Hematopoietic multipotent progenitor cell treated with erythropoietin and hydrocortisone succinate and interleukin-3 and kit ligand, for 4 days (in vitro differentiated cells): ENCODE data around the gene CDC42SE1.
A peak's percentile ranks its signal among the peaks of the same experiment; 100 is the strongest.

ENCODE experiments used
- DNase-seq: peaks from one replicate; pipeline ENCODE4 v3.0.0-alpha.2; 2015

The CDC42SE1 gene

GRCh38 chr1:151051356-151052009 is 7.9 kb downstream of the CDC42SE1 start:
- DNase-seq: peak; percentile 45

DNA sequence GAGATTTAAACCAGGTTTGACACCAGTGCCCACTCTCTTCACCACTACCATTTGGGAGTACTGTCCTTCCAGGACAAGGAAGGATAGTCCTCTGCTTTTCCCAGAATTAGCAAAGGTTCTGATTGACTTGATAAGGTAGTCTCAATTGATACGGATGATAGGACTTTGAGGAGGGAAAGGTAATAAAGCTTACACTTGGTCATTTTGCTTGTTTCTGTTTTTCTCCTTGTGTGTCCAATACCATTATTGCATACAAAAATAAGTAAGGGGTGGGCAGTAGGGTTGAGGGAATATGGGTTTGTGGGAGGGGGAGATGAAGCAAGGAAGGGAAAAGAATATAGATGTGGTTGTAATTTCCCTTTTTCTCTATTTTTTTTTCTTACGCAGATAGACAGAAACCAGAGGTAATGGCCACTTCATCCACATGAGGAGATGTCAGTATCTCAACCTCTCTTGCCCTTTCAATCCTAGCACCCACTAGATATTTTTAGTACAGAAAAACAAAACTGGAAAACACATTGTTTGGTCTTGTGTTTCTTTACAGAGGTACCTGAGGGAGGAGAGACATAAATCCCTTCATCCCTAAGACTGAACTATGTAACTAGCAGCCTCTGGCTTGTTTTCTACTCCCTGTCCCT is 9.3 kb downstream of the CDC42SE1 start:
- DNase-seq: no peak

DNA sequence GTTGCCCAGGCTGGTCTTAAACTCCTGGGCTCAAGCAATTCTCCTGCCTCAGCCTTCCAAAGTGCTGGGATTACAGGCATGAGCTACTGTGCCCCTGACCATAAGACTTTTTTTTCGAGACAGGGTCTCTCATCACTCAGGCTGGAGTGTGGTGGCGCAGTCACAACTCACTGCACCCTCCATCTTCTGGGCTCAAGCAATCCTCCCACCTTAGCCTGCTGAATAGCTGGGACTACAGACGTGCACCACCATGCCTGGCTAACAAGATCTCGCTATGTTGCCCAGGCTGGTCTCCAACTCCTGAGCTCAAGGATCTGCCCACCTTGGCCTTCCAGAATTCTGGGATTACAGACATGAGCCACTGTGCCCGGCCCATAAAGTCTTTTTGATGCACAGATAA is 10.0 kb downstream of the CDC42SE1 start:
- DNase-seq: no peak

DNA sequence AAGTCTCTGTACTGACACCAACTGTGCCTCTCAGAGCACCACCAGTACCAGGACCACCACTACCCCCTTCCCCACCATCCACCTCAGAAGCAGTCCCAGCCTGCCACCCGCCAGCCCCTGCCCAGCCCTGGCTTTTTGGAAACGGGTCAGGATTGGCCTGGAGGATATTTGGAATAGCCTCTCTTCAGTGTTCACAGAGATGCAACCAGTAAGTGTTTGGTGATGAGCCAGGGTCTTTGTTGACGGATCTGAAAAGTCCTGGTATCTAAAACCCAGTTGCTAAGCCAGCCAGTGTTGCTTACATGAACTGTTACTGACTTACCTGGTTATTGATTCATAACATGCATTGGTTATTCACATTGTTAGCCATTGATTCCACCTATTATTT is 10.8 kb downstream of the CDC42SE1 start:
- DNase-seq: no peak

DNA sequence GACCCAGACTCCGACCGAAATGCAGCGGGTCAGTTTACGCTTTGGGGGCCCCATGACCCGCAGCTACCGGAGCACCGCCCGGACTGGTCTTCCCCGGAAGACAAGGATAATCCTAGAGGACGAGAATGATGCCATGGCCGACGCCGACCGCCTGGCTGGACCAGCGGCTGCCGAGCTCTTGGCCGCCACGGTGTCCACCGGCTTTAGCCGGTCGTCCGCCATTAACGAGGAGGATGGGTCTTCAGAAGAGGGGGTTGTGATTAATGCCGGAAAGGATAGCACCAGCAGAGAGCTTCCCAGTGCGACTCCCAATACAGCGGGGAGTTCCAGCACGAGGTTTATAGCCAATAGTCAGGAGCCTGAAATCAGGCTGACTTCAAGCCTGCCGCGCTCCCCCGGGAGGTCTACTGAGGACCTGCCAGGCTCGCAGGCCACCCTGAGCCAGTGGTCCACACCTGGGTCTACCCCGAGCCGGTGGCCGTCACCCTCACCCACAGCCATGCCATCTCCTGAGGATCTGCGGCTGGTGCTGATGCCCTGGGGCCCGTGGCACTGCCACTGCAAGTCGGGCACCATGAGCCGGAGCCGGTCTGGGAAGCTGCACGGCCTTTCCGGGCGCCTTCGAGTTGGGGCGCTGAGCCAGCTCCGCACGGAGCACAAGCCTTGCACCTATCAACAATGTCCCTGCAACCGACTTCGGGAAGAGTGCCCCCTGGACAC is 11.3 kb downstream of the CDC42SE1 start:
- peak; percentile 91 for DNase-seq

DNA sequence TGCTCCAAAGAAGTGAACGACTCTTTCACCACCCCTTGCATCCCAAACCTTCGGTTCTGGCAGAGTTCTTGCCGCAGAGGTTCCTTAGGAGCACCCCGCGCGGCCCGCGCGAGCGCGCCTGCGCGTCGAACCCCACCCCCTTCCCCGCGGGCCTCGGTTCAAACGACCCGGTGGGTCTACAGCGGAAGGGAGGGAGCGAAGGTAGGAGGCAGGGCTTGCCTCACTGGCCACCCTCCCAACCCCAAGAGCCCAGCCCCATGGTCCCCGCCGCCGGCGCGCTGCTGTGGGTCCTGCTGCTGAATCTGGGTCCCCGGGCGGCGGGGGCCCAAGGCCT is 11.9 kb downstream of the CDC42SE1 start, which contains the start of gene C1orf56:
TSS of gene C1orf56 (plus strand) at position 161 of the 334 bp plus-strand sequence. CDS start at position 258, 97 bp downstream.
- DNase-seq: peak; percentile 78

GRCh38 chr1:151043163-151043562 is 16.3 kb downstream of the CDC42SE1 start:
- DNase-seq: no peak

DNA sequence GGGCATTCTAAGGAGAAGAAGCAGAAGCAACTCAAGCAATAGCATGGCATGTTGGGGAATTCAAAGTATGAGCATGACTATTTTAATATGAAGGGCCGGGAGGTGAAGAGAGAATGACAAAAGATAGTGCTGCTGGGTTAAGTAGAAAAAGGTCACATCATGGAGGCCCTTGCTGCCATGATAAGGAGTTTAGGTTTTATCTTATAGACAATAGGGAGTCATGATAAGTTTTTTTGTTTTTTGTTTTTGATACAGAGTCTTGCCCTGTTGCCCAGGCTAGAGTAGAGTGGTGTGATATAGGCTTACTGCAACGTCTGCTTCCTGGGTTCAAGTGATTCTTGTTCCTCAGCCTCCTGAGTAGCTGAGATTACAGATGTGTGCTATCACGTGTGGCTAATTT is 19.9 kb downstream of the CDC42SE1 start:
- DNase-seq: peak; percentile 32

- no peak for DNase-seq
These were observed 22.4 kb downstream of the CDC42SE1 start for GRCh38 chr1:151037032-151037431.

- DNase-seq: no peak
These were observed 23.1 kb downstream of the CDC42SE1 start, which contains the start of gene BNIPL for GRCh38 chr1:151036356-151036755. Gene BNIPL, plus strand, starts transcription at chr1:151036586. Its CDS starts 140 bp downstream, at chr1:151036726.

- no peak for DNase-seq
These were observed 24.3 kb downstream of the CDC42SE1 start for GRCh38 chr1:151035167-151035566.

DNA sequence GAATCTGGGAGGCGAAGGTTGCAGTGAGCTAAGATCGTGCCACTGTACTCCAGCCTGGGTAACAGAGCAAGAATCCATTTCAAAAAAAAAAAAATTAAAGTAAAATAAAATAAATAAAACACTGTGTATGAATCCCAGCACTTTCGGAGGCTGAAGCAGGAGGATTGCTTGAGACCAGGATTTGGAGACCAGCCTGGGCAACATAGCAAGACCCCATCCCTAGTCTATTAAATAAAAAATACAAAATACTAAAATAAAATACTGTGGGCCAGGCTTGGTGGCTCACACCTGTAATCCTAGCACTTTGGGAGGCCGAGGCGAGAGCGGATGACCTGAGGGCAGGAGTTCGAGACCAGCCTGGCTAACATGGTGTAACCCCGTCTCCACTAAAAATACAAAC is 27.3 kb downstream of the CDC42SE1 start:
- DNase-seq: no peak

GRCh38 chr1:151026460-151026859 is 33.0 kb downstream of the CDC42SE1 start:
- DNase-seq: no peak

DNA sequence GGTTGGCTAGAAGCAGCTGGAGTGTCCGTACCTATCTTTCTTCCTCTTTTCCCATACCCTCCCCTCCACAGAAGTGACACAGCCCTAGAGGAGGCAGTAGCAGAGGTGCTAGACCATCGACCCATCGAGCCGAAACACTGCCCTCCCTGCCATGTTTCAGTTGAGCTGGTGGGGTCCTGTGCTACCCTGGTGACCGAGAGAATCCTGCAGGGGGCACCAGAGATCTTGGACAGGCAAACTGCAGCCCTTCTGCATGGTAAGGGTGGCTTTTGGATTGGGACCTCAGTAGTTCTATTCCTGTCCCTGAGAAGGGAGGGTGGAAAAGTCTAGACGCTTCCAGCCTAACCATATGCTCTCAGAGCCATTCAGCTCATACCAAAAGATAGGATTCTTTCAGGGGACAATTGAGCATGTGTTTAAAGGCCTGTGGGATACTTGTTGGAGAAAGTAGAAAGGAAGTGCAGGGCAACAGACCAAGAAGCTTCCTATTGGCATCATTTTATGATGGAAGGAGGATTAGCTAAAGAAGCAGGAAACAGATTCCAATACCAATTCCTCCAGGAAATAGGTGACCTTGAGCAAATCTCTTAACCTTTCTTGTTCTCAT is 34.8 kb downstream of the CDC42SE1 start:
- peak; percentile 92 for DNase-seq

GRCh38 chr1:151013518-151013917 is 45.9 kb downstream of the CDC42SE1 start:
- peak; percentile 94 for DNase-seq

- DNase-seq: no peak
These were observed 46.5 kb downstream of the CDC42SE1 start for GRCh38 chr1:151012684-151013471.

DNA sequence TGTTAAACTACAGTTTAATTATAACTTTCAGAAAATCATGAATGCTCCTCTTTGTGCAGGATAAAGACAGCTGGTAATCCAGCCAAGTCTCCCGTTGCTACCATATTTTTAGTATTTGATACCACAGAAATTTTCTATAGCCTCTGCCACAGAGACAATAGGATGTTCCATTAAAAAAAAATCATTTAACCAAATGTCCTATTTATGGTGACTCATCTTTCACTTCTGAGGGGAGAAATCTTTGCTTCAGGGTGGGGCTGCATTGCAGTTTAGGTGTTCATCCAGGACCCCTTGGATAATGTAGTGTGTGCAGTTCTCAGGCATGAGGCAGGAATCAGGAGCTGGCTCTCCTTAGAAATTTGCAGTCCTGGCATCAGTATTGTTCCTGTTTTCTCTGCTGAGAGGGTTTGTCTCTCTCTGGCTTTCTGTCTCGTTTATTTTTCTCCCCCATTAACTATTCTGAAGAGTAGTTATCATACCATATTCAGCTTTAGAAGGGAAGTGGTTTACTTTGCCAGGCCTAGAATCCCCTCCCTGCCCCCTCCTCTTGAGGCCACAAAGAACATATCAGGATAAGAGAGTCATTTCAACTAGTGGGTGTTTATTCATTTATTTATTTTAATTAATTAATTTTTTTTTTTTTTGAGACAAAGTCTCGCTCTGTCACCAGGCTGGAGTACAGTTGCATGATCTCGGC is 48.1 kb downstream of the CDC42SE1 start:
- DNase-seq: peak; percentile 88

- DNase-seq: no peak
These were observed 49.1 kb downstream of the CDC42SE1 start for GRCh38 chr1:151010346-151010726.

GRCh38 chr1:151009674-151010345 is 49.6 kb downstream of the CDC42SE1 start:
- no peak for DNase-seq

- no peak for DNase-seq
These were observed 50.2 kb downstream of the CDC42SE1 start for GRCh38 chr1:151009206-151009587.
